ENCODE results near the gene LYSMD4.

LYSMD4 gene

GRCh38 chr15:99703603-99704443 lies 29.4 kb downstream of the LYSMD4 start:
- Histone ChIP-seq H3K9ac (ENCODE audit: low read depth, low read length) (peak overlapping the region; percentile 22; the same call in 1 of the 2 replicates), H3K4me1 (ENCODE audit: insufficient read depth, low read length) (peaks cover 25% of the 10 kb centered on the region), H3K9me3 (ENCODE audit: insufficient read depth, low read length, severe bottlenecking) (no peaks in the 10 kb centered on the region), H4K20me1 (ENCODE audit: insufficient read depth, low read length) (no peaks in the 10 kb centered on the region), H2AFZ (ENCODE audit: low read depth, low read length) (no peak overlapping the region), H3K4me2 (ENCODE audit: insufficient read depth, low read length) (peak overlapping the region; percentile 3; the same call in 1 of the 2 replicates), H3K27me3 (ENCODE audit: insufficient read depth, low read length, poor library complexity) (no peaks in the 10 kb centered on the region), H3K36me3 (ENCODE audit: insufficient read depth, low read length) (peaks cover 20% of the 10 kb centered on the region), H3K79me2 (ENCODE audit: insufficient read depth, low read length) (no peaks in the 10 kb centered on the region), H3K27ac (ENCODE audit: low read length) (peak overlapping the region; percentile 54), H3K4me3 (ENCODE audit: low read depth in 1 of 2, low read length in 2 of 2) (no peak overlapping the region)
- DNase-seq, result no peak
- peak; percentile 49; the same call in 1 of the 3 replicates for ATAC-seq (ENCODE audit: insufficient read depth, low read depth)
- TF ChIP-seq EZH2 (IDR thresholded peaks at IDR 0.05; ENCODE audit: borderline replicate concordance, low read depth, low read length, severe bottlenecking), result no peak
- TF ChIP-seq, protein P1, sequence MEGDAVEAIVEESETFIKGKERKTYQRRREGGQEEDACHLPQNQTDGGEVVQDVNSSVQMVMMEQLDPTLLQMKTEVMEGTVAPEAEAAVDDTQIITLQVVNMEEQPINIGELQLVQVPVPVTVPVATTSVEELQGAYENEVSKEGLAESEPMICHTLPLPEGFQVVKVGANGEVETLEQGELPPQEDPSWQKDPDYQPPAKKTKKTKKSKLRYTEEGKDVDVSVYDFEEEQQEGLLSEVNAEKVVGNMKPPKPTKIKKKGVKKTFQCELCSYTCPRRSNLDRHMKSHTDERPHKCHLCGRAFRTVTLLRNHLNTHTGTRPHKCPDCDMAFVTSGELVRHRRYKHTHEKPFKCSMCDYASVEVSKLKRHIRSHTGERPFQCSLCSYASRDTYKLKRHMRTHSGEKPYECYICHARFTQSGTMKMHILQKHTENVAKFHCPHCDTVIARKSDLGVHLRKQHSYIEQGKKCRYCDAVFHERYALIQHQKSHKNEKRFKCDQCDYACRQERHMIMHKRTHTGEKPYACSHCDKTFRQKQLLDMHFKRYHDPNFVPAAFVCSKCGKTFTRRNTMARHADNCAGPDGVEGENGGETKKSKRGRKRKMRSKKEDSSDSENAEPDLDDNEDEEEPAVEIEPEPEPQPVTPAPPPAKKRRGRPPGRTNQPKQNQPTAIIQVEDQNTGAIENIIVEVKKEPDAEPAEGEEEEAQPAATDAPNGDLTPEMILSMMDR (IDR thresholded peaks at IDR 0.05; ENCODE audit: borderline replicate concordance, extremely low read depth, low read length, poor library complexity, severe bottlenecking), result peak; percentile 56

DNA sequence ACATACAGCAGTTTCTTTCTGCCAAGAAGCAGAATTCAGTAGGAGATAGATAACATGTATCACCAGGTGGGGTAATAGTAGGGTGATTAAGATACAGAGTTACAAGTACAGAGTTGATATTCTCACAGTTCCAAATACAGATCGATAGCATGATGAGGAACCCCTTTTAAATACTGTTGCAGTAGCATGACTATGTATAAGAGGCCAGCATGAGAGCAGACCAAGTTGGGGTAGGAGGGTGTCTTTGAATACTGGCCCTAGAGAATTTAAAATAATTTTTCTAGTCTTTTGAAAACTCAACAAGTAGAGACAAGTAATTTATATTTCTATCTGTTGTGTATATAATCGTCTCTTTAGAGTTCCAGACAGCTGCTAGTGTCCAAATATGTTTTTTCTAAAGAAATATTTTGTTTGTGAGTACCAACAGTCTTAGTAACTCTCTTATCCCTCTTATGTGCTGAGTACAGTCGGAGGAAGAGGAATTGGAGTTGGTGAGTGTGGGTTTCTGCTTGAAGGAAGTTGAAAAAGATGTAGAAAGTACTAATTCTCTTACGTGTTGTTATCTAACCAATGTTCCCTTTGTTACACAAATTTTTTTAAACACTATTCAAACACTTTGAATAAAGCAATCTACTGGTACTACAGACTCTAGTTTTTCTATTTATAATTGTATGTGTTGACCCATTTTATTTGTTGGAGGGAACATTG lies 30.2 kb downstream of the LYSMD4 start:
- ATAC-seq (ENCODE audit: insufficient read depth, low read depth), result no peak
- Histone ChIP-seq H4K20me1 (ENCODE audit: insufficient read depth, low read length) (no peaks in the 10 kb centered on the region), H3K4me3 (ENCODE audit: low read depth in 1 of 2, low read length in 2 of 2) (no peak overlapping the region), H3K4me2 (ENCODE audit: insufficient read depth, low read length) (peak overlapping the region; percentile 3; the same call in 1 of the 2 replicates), H3K9me3 (ENCODE audit: insufficient read depth, low read length, severe bottlenecking) (no peaks in the 10 kb centered on the region), H2AFZ (ENCODE audit: low read depth, low read length) (no peak overlapping the region), H3K79me2 (ENCODE audit: insufficient read depth, low read length) (no peaks in the 10 kb centered on the region), H3K27ac (ENCODE audit: low read length) (peak overlapping the region; percentile 54), H3K9ac (ENCODE audit: low read depth, low read length) (peak overlapping the region; percentile 22; the same call in 1 of the 2 replicates), H3K36me3 (ENCODE audit: insufficient read depth, low read length) (peaks cover 19% of the 10 kb centered on the region), H3K27me3 (ENCODE audit: insufficient read depth, low read length, poor library complexity) (no peaks in the 10 kb centered on the region), H3K4me1 (ENCODE audit: insufficient read depth, low read length) (peaks cover 25% of the 10 kb centered on the region)
- TF ChIP-seq, protein P1 (IDR thresholded peaks at IDR 0.05; ENCODE audit: borderline replicate concordance, extremely low read depth, low read length, poor library complexity, severe bottlenecking), result no peak
- no peak for TF ChIP-seq EZH2 (IDR thresholded peaks at IDR 0.05; ENCODE audit: borderline replicate concordance, low read depth, low read length, severe bottlenecking)
- no peak for DNase-seq

DNA sequence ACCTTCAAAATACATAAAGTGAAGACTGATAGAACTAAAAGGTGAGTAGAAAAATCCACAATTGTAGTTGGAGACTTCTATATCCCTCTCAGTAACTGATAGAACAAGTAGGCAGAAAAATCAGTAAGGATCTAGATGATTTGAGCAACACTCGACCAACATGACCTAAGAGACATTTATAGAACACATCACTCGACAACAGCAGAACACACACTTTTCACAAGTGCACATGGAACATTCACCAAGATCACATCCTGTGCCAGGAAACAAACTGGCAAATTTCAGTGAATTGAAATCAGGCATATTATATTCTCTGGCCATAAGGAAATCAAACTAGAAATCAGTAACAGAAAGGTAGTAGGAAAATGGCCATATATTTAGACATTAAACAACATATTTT lies 37.1 kb downstream of the LYSMD4 start:
- H3K79me2 ChIP-seq (ENCODE audit: insufficient read depth, low read length), result no peaks in the 10 kb centered on the region
- no peak overlapping the region for H3K9ac ChIP-seq (ENCODE audit: low read depth, low read length)
- no peak overlapping the region for H3K4me2 ChIP-seq (ENCODE audit: insufficient read depth, low read length)
- H3K4me3 ChIP-seq (ENCODE audit: low read depth in 1 of 2, low read length in 2 of 2), result no peak overlapping the region
- peaks cover under 1% of the 10 kb centered on the region; the same call in 1 of the 2 replicates for H3K4me1 ChIP-seq (ENCODE audit: insufficient read depth, low read length)
- H3K27me3 ChIP-seq (ENCODE audit: insufficient read depth, low read length, poor library complexity), result no peaks in the 10 kb centered on the region
- H2AFZ ChIP-seq (ENCODE audit: low read depth, low read length), result no peak overlapping the region
- TF ChIP-seq, protein P1 (IDR thresholded peaks at IDR 0.05; ENCODE audit: borderline replicate concordance, extremely low read depth, low read length, poor library complexity, severe bottlenecking), result no peak
- no peak for TF ChIP-seq EZH2 (IDR thresholded peaks at IDR 0.05; ENCODE audit: borderline replicate concordance, low read depth, low read length, severe bottlenecking)
- H3K27ac ChIP-seq (ENCODE audit: low read length), result no peak overlapping the region
- ATAC-seq (ENCODE audit: insufficient read depth, low read depth), result no peak
- H3K36me3 ChIP-seq (ENCODE audit: insufficient read depth, low read length), result peaks cover 47% of the 10 kb centered on the region
- H4K20me1 ChIP-seq (ENCODE audit: insufficient read depth, low read length), result no peaks in the 10 kb centered on the region
- no peaks in the 10 kb centered on the region for H3K9me3 ChIP-seq (ENCODE audit: insufficient read depth, low read length, severe bottlenecking)
- no peak for DNase-seq
